ENCODE data around the gene PPIA. TPM values are rescaled to one million over a fixed set of nuclear protein-coding genes. Genes with fewer than 3 reads are reported as not detected.
A peak's percentile ranks its signal among the peaks of the same experiment; 100 is the strongest.

PPIA gene
- polyA plus RNA-seq, 1 of the 3 experiments (the other 2 are of a cell fraction) = 6,267 TPM

DNA sequence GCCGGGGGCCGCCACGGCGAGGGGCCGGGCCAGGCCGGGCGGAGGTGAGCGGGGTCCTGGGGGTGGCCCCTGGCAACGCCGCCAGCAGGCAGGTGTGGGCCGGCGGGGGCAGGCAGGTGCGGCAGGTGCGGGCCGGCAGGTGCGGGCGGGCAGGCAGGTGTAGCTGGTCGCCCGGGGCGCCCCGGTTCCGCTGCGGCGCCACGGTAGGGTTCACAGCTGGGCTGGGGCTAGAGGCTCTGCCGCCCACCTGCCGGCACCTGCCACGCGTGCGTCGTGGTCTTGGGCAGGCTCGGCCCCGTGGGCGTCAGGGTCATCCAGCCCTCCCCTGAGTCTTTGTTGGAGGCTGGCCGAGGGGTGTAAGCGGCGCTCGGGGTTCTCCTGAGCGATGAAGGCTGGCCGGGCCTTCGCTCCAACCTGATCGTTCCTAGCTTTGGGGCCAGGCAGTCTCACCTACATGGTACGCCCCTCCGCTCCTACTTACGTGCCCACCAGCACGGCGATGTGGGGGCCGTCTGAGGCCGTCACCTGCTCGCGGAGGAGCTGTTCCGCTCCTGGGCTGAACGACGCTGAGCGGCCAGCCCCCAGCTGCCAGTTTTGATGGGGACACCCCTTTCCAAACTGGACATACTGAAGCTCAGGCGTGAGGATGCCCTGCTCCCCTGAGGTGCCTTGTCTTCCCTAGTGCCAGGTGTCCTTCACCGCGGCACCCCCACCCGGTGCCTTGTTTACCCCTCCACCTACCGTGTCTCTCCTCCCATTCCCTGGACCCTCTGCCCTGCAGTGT lies 47.3 kb upstream of the PPIA start:
- POLR2A ChIA-PET = interaction anchor here (0.7 to 1.1 kb wide), 3 partner anchors 31 to 143 kb away, joined by 3 read pairs; partner anchors contain the start of gene OGDH
- no peaks in the 10 kb centered on the region for H3F3A ChIP-seq (replicated peaks; ENCODE audit: insufficient read depth)
- H3K4me3 ChIP-seq (ENCODE audit: low read depth in 2 of 2, low read length in 1 of 2) = peak overlapping the region; percentile 79 to 87
- peaks cover 3 to 13% of the 10 kb centered on the region in 2 experiments for H3K36me3 ChIP-seq (replicated peaks in 1 of 2; ENCODE audit: control insufficient read depth in 1 of 2, insufficient read depth in 2 of 2, low read length in 1 of 2)
- H3K9me2 ChIP-seq = no peaks in the 10 kb centered on the region
- CTCF ChIA-PET = interaction anchor here (0.9 to 3.0 kb wide), 10 partner anchors 12 to 387 kb away, joined by 3 to 11 read pairs (median 4); partner anchors contain the start of gene H2AZ2
- peaks cover 53% of the 10 kb centered on the region for H3K79me2 ChIP-seq (ENCODE audit: insufficient read depth)
- peak overlapping the region in 1 of 2 experiments; percentile 67; a peak in 1 of 4 replicates for H3K27ac ChIP-seq (ENCODE audit: low read depth in 2 of 2, low read length in 1 of 2)
- no peaks in the 10 kb centered on the region for H3K27me3 ChIP-seq (ENCODE audit: insufficient read depth)
- peaks cover 5 to 26% of the 10 kb centered on the region in 2 experiments; a peak in 3 of 4 replicates for H3K4me1 ChIP-seq (ENCODE audit: control insufficient read depth in 1 of 2, insufficient read depth in 2 of 2, low read depth in 1 of 2, low read length in 1 of 2)
- H3K9me3 ChIP-seq = no peaks in the 10 kb centered on the region
- WGBS (ENCODE audit: low lambda C conversion rate) = 1% methylated on average over 50 of the region's 60 CpGs
- TF ChIP-seq NRF1 (IDR thresholded peaks at IDR 0.05; ENCODE audit: low read depth, low read length) (0 out of 2 replicates have a peak, but pooled peaks have one; percentile 5), MXI1 (IDR thresholded peaks at IDR 0.05; ENCODE audit: low read depth, low read length) (peak; percentile 25; the same call in 1 of the 2 replicates), RCOR1 (IDR thresholded peaks at IDR 0.05; ENCODE audit: low read length) (no peak)
- H3K4me2 ChIP-seq = peak overlapping the region; percentile 93
- DNase-seq = peak; percentile 67
- peaks cover 31% of the 10 kb centered on the region for H4K20me1 ChIP-seq (ENCODE audit: insufficient read depth)
- H3K9ac ChIP-seq = peak overlapping the region; percentile 72
- no peak overlapping the region for H2AFZ ChIP-seq (ENCODE audit: low read depth)

DNA sequence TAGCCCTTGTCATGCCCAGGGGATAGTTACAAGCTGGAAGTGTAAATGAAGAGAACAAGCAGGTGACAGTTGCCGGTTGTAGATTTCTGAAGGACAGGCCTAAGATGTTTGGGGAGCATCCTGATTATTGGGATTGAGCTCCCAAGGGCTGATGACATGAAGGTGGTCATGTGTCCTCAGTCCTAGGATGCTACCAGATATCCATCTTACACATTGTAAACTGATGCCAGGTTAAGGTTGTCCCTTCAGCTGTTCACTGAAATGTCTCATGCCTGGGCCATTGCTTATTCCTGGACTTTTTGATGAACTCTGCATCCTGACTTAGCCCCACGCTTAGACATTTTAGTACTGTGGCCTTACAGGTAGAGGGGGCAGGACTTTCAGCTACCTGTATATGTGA lies 46.5 kb upstream of the PPIA start:
- ChIA-PET CTCF (interaction anchor here (0.9 to 3.0 kb wide), 10 partner anchors 11 to 386 kb away, joined by 3 to 11 read pairs (median 4); partner anchors contain the start of genes H2AZ2 and OGDH), POLR2A (interaction anchor here (0.5 to 1.1 kb wide), 3 partner anchors 9 to 96 kb away, joined by 3 to 5 read pairs (median 4); no protein-coding TSS in a partner anchor)
- DNase-seq = no peak
- Histone ChIP-seq H3F3A (replicated peaks; ENCODE audit: insufficient read depth) (no peaks in the 10 kb centered on the region), H2AFZ (ENCODE audit: low read depth) (no peak overlapping the region), H3K9me2 (no peaks in the 10 kb centered on the region), H3K27ac (ENCODE audit: low read depth in 2 of 2, low read length in 1 of 2) (no peak overlapping the region), H4K20me1 (ENCODE audit: insufficient read depth) (peaks cover 35% of the 10 kb centered on the region), H3K36me3 (replicated peaks in 1 of 2; ENCODE audit: control insufficient read depth in 1 of 2, insufficient read depth in 2 of 2, low read length in 1 of 2) (peaks cover 3 to 13% of the 10 kb centered on the region in 2 experiments), H3K4me2 (peak overlapping the region; percentile 93), H3K9me3 (no peaks in the 10 kb centered on the region), H3K79me2 (ENCODE audit: insufficient read depth) (peaks cover 62% of the 10 kb centered on the region), H3K4me1 (ENCODE audit: control insufficient read depth in 1 of 2, insufficient read depth in 2 of 2, low read depth in 1 of 2, low read length in 1 of 2) (peaks cover 5 to 35% of the 10 kb centered on the region in 2 experiments; a peak in 3 of 4 replicates), H3K4me3 (ENCODE audit: low read depth in 2 of 2, low read length in 1 of 2) (peak overlapping the region; percentile 79 to 87), H3K9ac (no peak overlapping the region), H3K27me3 (ENCODE audit: insufficient read depth) (no peaks in the 10 kb centered on the region)
- TF ChIP-seq NRF1 (IDR thresholded peaks at IDR 0.05; ENCODE audit: low read depth, low read length) (no peak), CHD2 (IDR thresholded peaks at IDR 0.05; ENCODE audit: low read length, partially characterized antibody) (no peak), YY1 (IDR thresholded peaks at IDR 0.05; ENCODE audit: low read depth) (no peak), JUND (IDR thresholded peaks at IDR 0.05) (no peak), RAD21 (IDR thresholded peaks at IDR 0.05; ENCODE audit: low read length) (no peak), SIN3A (IDR thresholded peaks at IDR 0.05; ENCODE audit: borderline replicate concordance, low read depth, low read length) (no peak), MEF2A (IDR thresholded peaks at IDR 0.05; ENCODE audit: borderline replicate concordance, low read depth) (no peak), EZH2phosphoT487 (IDR thresholded peaks at IDR 0.05; ENCODE audit: borderline replicate concordance, low read depth) (no peak), FOSL2 (IDR thresholded peaks at IDR 0.05; ENCODE audit: borderline replicate concordance, low read depth) (no peak), EP300 (IDR thresholded peaks at IDR 0.05; ENCODE audit: borderline replicate concordance in 1 of 2, low read depth in 1 of 2, low read length in 1 of 2) (no peak), RFX5 (IDR thresholded peaks at IDR 0.05; ENCODE audit: low read length) (no peak), RCOR1 (IDR thresholded peaks at IDR 0.05; ENCODE audit: low read length) (no peak), ELF1 (IDR thresholded peaks at IDR 0.05) (no peak)
- TF ChIP-seq, protein P1, sequence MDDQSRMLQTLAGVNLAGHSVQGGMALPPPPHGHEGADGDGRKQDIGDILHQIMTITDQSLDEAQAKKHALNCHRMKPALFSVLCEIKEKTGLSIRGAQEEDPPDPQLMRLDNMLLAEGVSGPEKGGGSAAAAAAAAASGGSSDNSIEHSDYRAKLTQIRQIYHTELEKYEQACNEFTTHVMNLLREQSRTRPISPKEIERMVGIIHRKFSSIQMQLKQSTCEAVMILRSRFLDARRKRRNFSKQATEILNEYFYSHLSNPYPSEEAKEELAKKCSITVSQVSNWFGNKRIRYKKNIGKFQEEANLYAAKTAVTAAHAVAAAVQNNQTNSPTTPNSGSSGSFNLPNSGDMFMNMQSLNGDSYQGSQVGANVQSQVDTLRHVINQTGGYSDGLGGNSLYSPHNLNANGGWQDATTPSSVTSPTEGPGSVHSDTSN (IDR thresholded peaks at IDR 0.05) = no peak
- TF ChIP-seq, protein P2, sequence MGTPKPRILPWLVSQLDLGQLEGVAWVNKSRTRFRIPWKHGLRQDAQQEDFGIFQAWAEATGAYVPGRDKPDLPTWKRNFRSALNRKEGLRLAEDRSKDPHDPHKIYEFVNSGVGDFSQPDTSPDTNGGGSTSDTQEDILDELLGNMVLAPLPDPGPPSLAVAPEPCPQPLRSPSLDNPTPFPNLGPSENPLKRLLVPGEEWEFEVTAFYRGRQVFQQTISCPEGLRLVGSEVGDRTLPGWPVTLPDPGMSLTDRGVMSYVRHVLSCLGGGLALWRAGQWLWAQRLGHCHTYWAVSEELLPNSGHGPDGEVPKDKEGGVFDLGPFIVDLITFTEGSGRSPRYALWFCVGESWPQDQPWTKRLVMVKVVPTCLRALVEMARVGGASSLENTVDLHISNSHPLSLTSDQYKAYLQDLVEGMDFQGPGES (IDR thresholded peaks at IDR 0.05; ENCODE audit: low read depth, low read length) = no peak
- TF ChIP-seq, protein P3, sequence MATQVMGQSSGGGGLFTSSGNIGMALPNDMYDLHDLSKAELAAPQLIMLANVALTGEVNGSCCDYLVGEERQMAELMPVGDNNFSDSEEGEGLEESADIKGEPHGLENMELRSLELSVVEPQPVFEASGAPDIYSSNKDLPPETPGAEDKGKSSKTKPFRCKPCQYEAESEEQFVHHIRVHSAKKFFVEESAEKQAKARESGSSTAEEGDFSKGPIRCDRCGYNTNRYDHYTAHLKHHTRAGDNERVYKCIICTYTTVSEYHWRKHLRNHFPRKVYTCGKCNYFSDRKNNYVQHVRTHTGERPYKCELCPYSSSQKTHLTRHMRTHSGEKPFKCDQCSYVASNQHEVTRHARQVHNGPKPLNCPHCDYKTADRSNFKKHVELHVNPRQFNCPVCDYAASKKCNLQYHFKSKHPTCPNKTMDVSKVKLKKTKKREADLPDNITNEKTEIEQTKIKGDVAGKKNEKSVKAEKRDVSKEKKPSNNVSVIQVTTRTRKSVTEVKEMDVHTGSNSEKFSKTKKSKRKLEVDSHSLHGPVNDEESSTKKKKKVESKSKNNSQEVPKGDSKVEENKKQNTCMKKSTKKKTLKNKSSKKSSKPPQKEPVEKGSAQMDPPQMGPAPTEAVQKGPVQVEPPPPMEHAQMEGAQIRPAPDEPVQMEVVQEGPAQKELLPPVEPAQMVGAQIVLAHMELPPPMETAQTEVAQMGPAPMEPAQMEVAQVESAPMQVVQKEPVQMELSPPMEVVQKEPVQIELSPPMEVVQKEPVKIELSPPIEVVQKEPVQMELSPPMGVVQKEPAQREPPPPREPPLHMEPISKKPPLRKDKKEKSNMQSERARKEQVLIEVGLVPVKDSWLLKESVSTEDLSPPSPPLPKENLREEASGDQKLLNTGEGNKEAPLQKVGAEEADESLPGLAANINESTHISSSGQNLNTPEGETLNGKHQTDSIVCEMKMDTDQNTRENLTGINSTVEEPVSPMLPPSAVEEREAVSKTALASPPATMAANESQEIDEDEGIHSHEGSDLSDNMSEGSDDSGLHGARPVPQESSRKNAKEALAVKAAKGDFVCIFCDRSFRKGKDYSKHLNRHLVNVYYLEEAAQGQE (IDR thresholded peaks at IDR 0.05; ENCODE audit: low read depth, low read length) = no peak
- 85% methylated on average over 2 of the region's 2 CpGs for WGBS (ENCODE audit: low lambda C conversion rate)
